KG1 (cell line): ENCODE data around the gene APOL3.
"Not testable (repeated sequence)": the region's sequence is repeated elsewhere in the genome, so short reads cannot be mapped to it uniquely, and the experiment has no call there.

Experiments used
- DNase-seq: peaks from one replicate; lab custom pipeline; 2025; lab: John Stamatoyannopoulos, UW

Gene APOL3

GRCh38 chr22:36156515-36157419 lies 3.8 kb downstream of the APOL3 start:
- DNase-seq = peak; percentile 61

- DNase-seq = no peak
These were observed 4.4 kb downstream of the APOL3 start for GRCh38 chr22:36156119-36156514.

- no peak for DNase-seq
These were observed 4.9 kb downstream of the APOL3 start for GRCh38 chr22:36155702-36156101.

- DNase-seq = no peak
These were observed 6.1 kb downstream of the APOL3 start for GRCh38 chr22:36154423-36154945.

- no peak for DNase-seq
These were observed 6.8 kb downstream of the APOL3 start for GRCh38 chr22:36153501-36154422.

GRCh38 chr22:36152821-36153220 lies 7.7 kb downstream of the APOL3 start:
- not testable (repeated sequence) for DNase-seq

GRCh38 chr22:36152088-36152487 lies 8.5 kb downstream of the APOL3 start:
- DNase-seq = no peak

- no peak for DNase-seq
These were observed 9.5 kb downstream of the APOL3 start for GRCh38 chr22:36151006-36151595.

GRCh38 chr22:36149441-36149840 lies 11.1 kb downstream of the APOL3 start:
- DNase-seq = no peak

GRCh38 chr22:36148411-36148810 lies 12.1 kb downstream of the APOL3 start:
- DNase-seq = no peak

GRCh38 chr22:36147196-36147791 lies 13.3 kb downstream of the APOL3 start:
- no peak for DNase-seq

- no peak for DNase-seq
These were observed 14.7 kb downstream of the APOL3 start for GRCh38 chr22:36145881-36146280.

GRCh38 chr22:36144886-36145541 lies 15.5 kb downstream of the APOL3 start:
- DNase-seq = peak; percentile 13

- DNase-seq = no peak
These were observed 16.6 kb downstream of the APOL3 start for GRCh38 chr22:36143956-36144355.

GRCh38 chr22:36143066-36143815 lies 17.3 kb downstream of the APOL3 start:
- no peak for DNase-seq

- no peak for DNase-seq
These were observed 19.1 kb downstream of the APOL3 start for GRCh38 chr22:36141481-36141880.

GRCh38 chr22:36138709-36139108 lies 21.8 kb downstream of the APOL3 start:
- not testable (repeated sequence) for DNase-seq

- no peak for DNase-seq
These were observed 23.6 kb downstream of the APOL3 start for GRCh38 chr22:36136988-36137387.

- no peak for DNase-seq
These were observed 24.1 kb downstream of the APOL3 start for GRCh38 chr22:36136475-36136874.

- no peak for DNase-seq
These were observed 25.1 kb downstream of the APOL3 start for GRCh38 chr22:36135306-36135980.
